Stimulated activated CD4-positive, alpha-beta T cell treated with anti-CD3 and anti-CD28 coated beads, Interleukin-4, amount 100 ng/mL, for 24 hours (primary cell): ENCODE results near the gene HMGCR.
"Not testable (repeated sequence)": the region's sequence is repeated elsewhere in the genome, so short reads cannot be mapped to it uniquely, and the experiment has no call there.

Experiments used
- DNase-seq: peaks from one replicate; pipeline ENCODE4 v3.0.0-alpha.2; 2020

HMGCR gene

GRCh38 chr5:75336615-75337336 is at the start of gene HMGCR:
Gene HMGCR (plus strand): TSS chr5:75337220. CDS start chr5:75342606, 5,386 bp downstream.
- DNase-seq: peak; percentile 99

- not testable (repeated sequence) for DNase-seq
Measured at GRCh38 chr5:75291844-75292243, 45.2 kb upstream of the HMGCR start.

- no peak for DNase-seq
Measured at GRCh38 chr5:75300084-75300483, 36.9 kb upstream of the HMGCR start.

- no peak for DNase-seq
Measured at GRCh38 chr5:75303419-75303818, 33.6 kb upstream of the HMGCR start.

GRCh38 chr5:75304486-75304885 is 32.5 kb upstream of the HMGCR start:
- not testable (repeated sequence) for DNase-seq

GRCh38 chr5:75306746-75307145 is 30.3 kb upstream of the HMGCR start:
- no peak for DNase-seq

- no peak for DNase-seq
Measured at GRCh38 chr5:75310212-75310611, 26.8 kb upstream of the HMGCR start.

GRCh38 chr5:75319148-75319547 is 17.9 kb upstream of the HMGCR start:
- not testable (repeated sequence) for DNase-seq

GRCh38 chr5:75319638-75320037 is 17.4 kb upstream of the HMGCR start:
- DNase-seq: no peak

- no peak for DNase-seq
Measured at GRCh38 chr5:75320371-75320770, 16.6 kb upstream of the HMGCR start.

- DNase-seq: no peak
Measured at GRCh38 chr5:75322066-75322465, 15.0 kb upstream of the HMGCR start.

GRCh38 chr5:75324791-75325190 is 12.2 kb upstream of the HMGCR start:
- peak; percentile 40 for DNase-seq

GRCh38 chr5:75325242-75325641 is 11.8 kb upstream of the HMGCR start:
- DNase-seq: no peak

- no peak for DNase-seq
Measured at GRCh38 chr5:75330404-75330803, 6.6 kb upstream of the HMGCR start.

- DNase-seq: no peak
Measured at GRCh38 chr5:75331095-75332090, 5.6 kb upstream of the HMGCR start.

GRCh38 chr5:75333759-75334158 is 3.3 kb upstream of the HMGCR start:
- not testable (repeated sequence) for DNase-seq

- not testable (repeated sequence) for DNase-seq
Measured at GRCh38 chr5:75334413-75334812, 2.6 kb upstream of the HMGCR start.

- no peak for DNase-seq
Measured at GRCh38 chr5:75335486-75335885, 1.5 kb upstream of the HMGCR start.

GRCh38 chr5:75335952-75336614 is 937 bp upstream of the HMGCR start:
- DNase-seq: no peak

- DNase-seq: peak; percentile 39
Measured at GRCh38 chr5:75337366-75338021, 474 bp downstream of the HMGCR start.

- no peak for DNase-seq
Measured at GRCh38 chr5:75338408-75338807, 1.4 kb downstream of the HMGCR start.

- DNase-seq: no peak
Measured at GRCh38 chr5:75340714-75341478, 3.9 kb downstream of the HMGCR start.
